ENCODE measurements around the gene CDC42EP5. TPM values are rescaled to one million over a fixed set of nuclear protein-coding genes. Genes with fewer than 3 reads are reported as not detected.

The CDC42EP5 gene
- total RNA-seq, 4 donors from 2014 or later: 6.0 to 39.4 (median 9.8) TPM

DNA sequence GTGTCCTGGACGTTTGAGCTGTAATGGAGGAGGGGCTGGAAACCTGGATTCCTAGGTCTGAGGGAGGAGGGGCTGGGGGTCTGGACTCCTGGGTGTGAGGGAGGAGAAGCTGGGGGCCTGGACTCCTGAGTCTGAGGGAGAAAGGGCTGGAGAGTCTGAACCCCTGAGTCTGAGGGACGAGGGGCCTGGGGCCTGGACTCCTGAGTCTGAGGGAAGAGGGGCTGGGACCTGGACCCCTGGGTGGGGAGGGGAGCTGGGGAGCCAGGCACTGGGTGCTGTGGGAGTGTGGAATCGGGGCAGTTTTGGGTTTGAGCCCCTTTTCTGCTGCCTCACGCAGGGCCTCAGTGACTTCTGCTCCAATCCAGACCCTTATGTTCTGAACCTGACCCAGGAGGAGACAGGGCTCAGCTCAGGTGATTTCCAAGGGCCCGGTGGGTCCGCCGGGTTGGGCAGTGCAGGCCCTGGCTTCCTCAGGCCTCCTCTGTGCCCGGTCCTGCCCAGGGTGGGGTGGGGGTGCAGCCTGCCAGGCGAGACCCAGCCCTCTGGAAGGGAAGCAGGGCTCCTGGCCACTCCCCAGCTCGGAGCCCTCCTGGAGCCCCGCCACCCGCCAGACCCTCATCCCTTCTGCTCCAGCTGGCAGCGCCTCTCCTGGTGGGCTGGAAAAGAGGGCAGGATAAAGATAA is 43.4 kb downstream of the CDC42EP5 start:
- Histone ChIP-seq H3K27ac (no peak overlapping the region), H3K4me3 (no peak overlapping the region), H3K27me3 (peaks cover 4 to 78% (median 16%) of the 10 kb centered on the region in 4 donors), H3K36me3 (no peaks in the 10 kb centered on the region), H3K9me3 (no peaks in the 10 kb centered on the region), H3K4me1 (peaks cover 12 to 38% (median 17%) of the 10 kb centered on the region in 3 donors)
- TF ChIP-seq POLR2A (IDR thresholded peaks at IDR 0.05): no peak
- TF ChIP-seq, protein P1, sequence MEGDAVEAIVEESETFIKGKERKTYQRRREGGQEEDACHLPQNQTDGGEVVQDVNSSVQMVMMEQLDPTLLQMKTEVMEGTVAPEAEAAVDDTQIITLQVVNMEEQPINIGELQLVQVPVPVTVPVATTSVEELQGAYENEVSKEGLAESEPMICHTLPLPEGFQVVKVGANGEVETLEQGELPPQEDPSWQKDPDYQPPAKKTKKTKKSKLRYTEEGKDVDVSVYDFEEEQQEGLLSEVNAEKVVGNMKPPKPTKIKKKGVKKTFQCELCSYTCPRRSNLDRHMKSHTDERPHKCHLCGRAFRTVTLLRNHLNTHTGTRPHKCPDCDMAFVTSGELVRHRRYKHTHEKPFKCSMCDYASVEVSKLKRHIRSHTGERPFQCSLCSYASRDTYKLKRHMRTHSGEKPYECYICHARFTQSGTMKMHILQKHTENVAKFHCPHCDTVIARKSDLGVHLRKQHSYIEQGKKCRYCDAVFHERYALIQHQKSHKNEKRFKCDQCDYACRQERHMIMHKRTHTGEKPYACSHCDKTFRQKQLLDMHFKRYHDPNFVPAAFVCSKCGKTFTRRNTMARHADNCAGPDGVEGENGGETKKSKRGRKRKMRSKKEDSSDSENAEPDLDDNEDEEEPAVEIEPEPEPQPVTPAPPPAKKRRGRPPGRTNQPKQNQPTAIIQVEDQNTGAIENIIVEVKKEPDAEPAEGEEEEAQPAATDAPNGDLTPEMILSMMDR (IDR thresholded peaks at IDR 0.05): no peak
- 41 to 44% methylated on average over 2 to 3 of the region's 13 CpGs for WGBS, 2 donors
- intact Hi-C loops (cut with DNase I): no loop called here
- DNase-seq: no peak

DNA sequence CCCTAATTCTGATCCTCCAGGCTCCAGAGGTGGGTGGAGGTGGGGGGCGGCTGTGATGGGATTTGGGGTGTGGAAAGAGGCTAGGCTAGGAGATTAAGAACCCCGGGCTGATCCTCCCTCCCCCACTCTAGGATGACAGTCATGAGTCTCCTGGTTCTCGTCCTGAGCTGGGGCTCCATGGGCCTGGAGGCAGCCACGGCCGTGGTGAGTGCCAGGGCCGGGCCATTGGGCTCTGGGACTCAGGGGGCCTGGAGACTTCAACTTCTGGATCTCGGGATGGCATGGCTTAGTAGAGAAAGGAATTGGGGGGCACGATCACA is 44.0 kb downstream of the CDC42EP5 start:
- intact Hi-C loops (cut with DNase I): no loop called here
- no peak for DNase-seq
- Histone ChIP-seq H3K27ac (no peak overlapping the region), H3K36me3 (no peaks in the 10 kb centered on the region), H3K4me1 (peaks cover 12 to 33% (median 14%) of the 10 kb centered on the region in 3 donors), H3K4me3 (no peak overlapping the region), H3K27me3 (peaks cover 4 to 84% (median 16%) of the 10 kb centered on the region in 4 donors), H3K9me3 (no peaks in the 10 kb centered on the region)
- WGBS, 2 donors: 23 to 40% methylated on average over 3 to 5 of the region's 8 CpGs
- TF ChIP-seq POLR2A (IDR thresholded peaks at IDR 0.05): no peak
- TF ChIP-seq, protein P1 (IDR thresholded peaks at IDR 0.05): no peak

DNA sequence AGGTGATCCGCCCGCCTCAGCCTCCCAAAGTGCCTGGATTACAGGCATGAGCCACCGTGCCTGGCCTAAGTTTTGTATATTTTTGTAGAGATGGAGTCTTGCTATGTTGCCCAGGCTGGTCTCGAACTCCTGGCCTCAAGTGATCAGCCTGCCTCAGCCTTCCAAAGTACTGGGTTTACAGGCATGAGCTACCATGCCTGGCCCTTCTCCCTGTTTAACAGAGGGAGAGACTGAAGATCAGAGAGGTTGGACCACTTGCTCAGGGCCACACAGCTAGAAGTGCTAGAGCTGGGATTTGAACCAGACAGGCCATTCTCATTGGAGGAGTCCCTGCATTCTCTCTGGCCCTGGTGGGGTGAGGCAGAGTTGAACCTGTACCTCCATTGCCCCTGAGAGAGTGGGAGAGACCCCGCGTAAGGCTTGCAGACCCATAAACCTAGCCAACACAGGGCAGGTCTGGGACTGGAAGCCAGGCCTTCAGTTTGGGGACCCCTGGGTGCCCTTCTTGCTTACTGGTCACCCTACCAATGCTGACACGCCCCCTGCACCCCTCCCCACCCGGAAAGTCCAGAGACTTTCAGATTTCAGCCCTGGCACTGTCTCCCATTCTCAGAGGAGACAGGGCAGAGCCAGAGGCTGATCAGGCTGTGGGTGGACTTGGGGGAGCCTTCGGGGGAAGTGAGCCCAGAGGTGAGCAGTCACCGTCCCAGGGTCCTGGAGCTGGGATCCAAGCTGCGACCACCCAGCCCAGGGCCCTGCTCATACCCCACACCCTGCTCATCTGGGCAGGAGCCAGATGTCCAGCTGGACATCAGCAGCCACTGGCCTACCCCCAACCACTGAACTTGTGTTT is 44.5 kb downstream of the CDC42EP5 start:
- Histone ChIP-seq H3K9me3 (no peaks in the 10 kb centered on the region), H3K4me1 (peaks cover 12 to 33% (median 14%) of the 10 kb centered on the region in 3 donors), H3K4me3 (no peak overlapping the region), H3K36me3 (no peaks in the 10 kb centered on the region), H3K27me3 (peaks cover 4 to 90% (median 16%) of the 10 kb centered on the region in 4 donors), H3K27ac (no peak overlapping the region)
- TF ChIP-seq, protein P1 (IDR thresholded peaks at IDR 0.05): no peak
- TF ChIP-seq POLR2A (IDR thresholded peaks at IDR 0.05): no peak
- DNase-seq: no peak
- WGBS, 2 donors: 54 to 60% methylated on average over 4 to 5 of the region's 11 CpGs
- intact Hi-C loops (cut with DNase I): no loop called here

DNA sequence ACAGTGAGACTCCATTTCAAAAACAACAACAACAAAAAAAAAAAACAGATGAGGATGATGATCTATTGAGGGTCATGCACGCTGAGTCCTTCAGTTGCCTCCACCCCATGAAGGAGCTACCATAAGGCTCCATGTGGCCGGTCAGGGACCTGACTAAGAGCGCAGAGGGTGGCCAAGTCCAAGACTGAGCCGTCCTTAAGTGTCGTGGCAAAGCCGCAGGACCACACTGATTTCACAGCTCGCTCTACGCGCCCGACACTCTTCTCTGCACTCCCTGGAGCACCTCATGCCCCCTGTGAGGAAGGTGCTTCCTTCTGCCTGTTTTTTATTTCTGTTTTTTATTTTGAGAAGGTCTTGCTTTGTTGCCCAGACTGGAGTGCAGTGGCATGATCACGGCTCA is 45.5 kb downstream of the CDC42EP5 start:
- Histone ChIP-seq H3K27me3 (peaks cover 4 to 92% (median 16%) of the 10 kb centered on the region in 4 donors), H3K4me3 (no peak overlapping the region), H3K4me1 (peaks cover 12 to 29% (median 14%) of the 10 kb centered on the region in 3 donors), H3K9me3 (no peaks in the 10 kb centered on the region), H3K27ac (no peak overlapping the region), H3K36me3 (no peaks in the 10 kb centered on the region)
- WGBS, 2 donors: 82% methylated on average over 9 to 11 of the region's 11 CpGs
- no peak for DNase-seq
- TF ChIP-seq POLR2A (IDR thresholded peaks at IDR 0.05): no peak
- TF ChIP-seq, protein P1 (IDR thresholded peaks at IDR 0.05): no peak
- intact Hi-C loops (cut with DNase I): no loop called here

Measured in esophagus squamous epithelium (tissue), 5 donors.